K562 (cell line): ENCODE data around the gene TM7SF2. TPM values are rescaled to one million over a fixed set of nuclear protein-coding genes. Genes with fewer than 3 reads are reported as not detected.

Experiments used
- ARHGAP35 ChIP-seq: fragments of 450-650 bp; IDR thresholded peaks from 2 replicates; pipeline ENCODE4 v1.6.1; 2018; ENCODE audit not compliant: partially characterized antibody
- FUS ChIP-seq: fragments of 200-400 bp; formaldehyde crosslinking; optimal IDR thresholded peaks from 2 replicates; pipeline ENCODE3; 2017; ENCODE audit warnings: low read depth, low read length
- HBP1 ChIP-seq: fragments of 450-650 bp; formaldehyde crosslinking; IDR thresholded peaks from 2 replicates; pipeline ENCODE4 v1.4.0; 2022; ENCODE audit warnings: missing genetic modification characterization
- HLTF ChIP-seq: fragments of 450-650 bp; IDR thresholded peaks from 2 replicates; pipeline ENCODE4 v1.6.1; 2016
- IRF9 ChIP-seq: fragments of 450-650 bp; IDR thresholded peaks from 2 replicates; pipeline ENCODE4 v1.6.1; 2016; ENCODE audit warnings: missing biosample characterization, missing genetic modification characterization
- JUN ChIP-seq, 2 experiments: sonication (generic) in 1 of 2; formaldehyde crosslinking in 1 of 2; IDR thresholded peaks; 2 replicates each; pipeline versions ENCODE4 v1.6.1 to v1.8.0; 2012 to 2022; ENCODE audit warnings: borderline replicate concordance in 2 of 2, mild to moderate bottlenecking in 2 of 2, improper control_type of control experiment in 1 of 2, low read depth in 1 of 2, low read length in 1 of 2, missing genetic modification reagents in 1 of 2
- KDM2B ChIP-seq: fragments of 250-450 bp; sonication (Bioruptor Pico); IDR thresholded peaks from 2 replicates; pipeline ENCODE4 v1.8.0; 2021; ENCODE audit warnings: mild to moderate bottlenecking, moderate library complexity
- MCM2 ChIP-seq: fragments of 450-650 bp; IDR thresholded peaks from 2 replicates; pipeline ENCODE4 v1.6.1; 2017; ENCODE audit warnings: low read depth, mild to moderate bottlenecking
- MCM7 ChIP-seq, 2 experiments: fragments of 450-650 bp; IDR thresholded peaks; 2 replicates each; pipeline ENCODE4 v1.6.1; 2016 to 2018
- NRF1 ChIP-seq, 2 experiments: fragments of 450-650 bp; IDR thresholded peaks in 1 of 2; conservative IDR thresholded peaks in 1 of 2; 2 replicates each; pipeline ENCODE4 v1.6.1; 2014; ENCODE audit warnings: mild to moderate bottlenecking in 2 of 2
- POLR2A ChIP-seq: fragments of 450-650 bp; conservative IDR thresholded peaks from 2 replicates; pipeline ENCODE4 v1.6.1; 2016
- SIN3A ChIP-seq, 2 experiments: fragments of 150-350 bp in 1 of 2; IDR thresholded peaks; 2 replicates each; pipeline ENCODE4 v1.6.1; 2011 to 2016; ENCODE audit warnings: borderline replicate concordance in 2 of 2, low read depth in 2 of 2, low read length in 2 of 2, mild to moderate bottlenecking in 2 of 2, moderate library complexity in 2 of 2; ENCODE audit not compliant: control insufficient read depth in 1 of 2
- SNAPC5 ChIP-seq: fragments of 250-450 bp; sonication (Bioruptor Pico); IDR thresholded peaks from 2 replicates; pipeline ENCODE4 v1.8.0; 2021; ENCODE audit warnings: moderate library complexity, mild to moderate bottlenecking, inconsistent platforms
- STAT5A ChIP-seq: IDR thresholded peaks from 2 replicates; pipeline ENCODE4 v1.6.1; 2012; ENCODE audit warnings: low read length, inconsistent platforms, borderline replicate concordance
- SUPT5H ChIP-seq: fragments of 450-650 bp; IDR thresholded peaks from 2 replicates; pipeline ENCODE4 v1.6.1; 2016
- TAF7 ChIP-seq: fragments of 450-650 bp; IDR thresholded peaks from 2 replicates; pipeline ENCODE4 v1.6.1; 2016; ENCODE audit warnings: missing genetic modification characterization, missing compliant biosample characterization
- TEAD4 ChIP-seq, 2 experiments: sonication (generic) in 1 of 2; formaldehyde crosslinking in 1 of 2; IDR thresholded peaks; 2 replicates each; pipeline versions ENCODE4 v1.6.1 to v1.8.0; 2012 to 2022; ENCODE audit warnings: borderline replicate concordance in 1 of 2, inconsistent platforms in 1 of 2, low read length in 1 of 2, mild to moderate bottlenecking in 1 of 2, missing genetic modification reagents in 1 of 2
- TSC22D4 ChIP-seq: fragments of 450-650 bp; IDR thresholded peaks from 2 replicates; pipeline ENCODE4 v1.6.1; 2016; ENCODE audit warnings: missing genetic modification characterization, missing biosample characterization, control low read depth
- WHSC1 ChIP-seq: IDR thresholded peaks from one replicate; pipeline ENCODE4 v1.6.1; 2012; ENCODE audit warnings: low read length, control low read depth, inconsistent platforms
- XRCC3 ChIP-seq: fragments of 450-650 bp; IDR thresholded peaks from 2 replicates; pipeline ENCODE4 v1.6.1; 2017; ENCODE audit warnings: mild to moderate bottlenecking, moderate library complexity
- XRCC4 ChIP-seq: IDR thresholded peaks from one replicate; pipeline ENCODE4 v1.6.1; 2011; ENCODE audit not compliant: insufficient read depth, insufficient read length; ENCODE audit errors: extremely low read depth
- ZBTB12 ChIP-seq: fragments of 250-450 bp; sonication (Bioruptor Pico); IDR thresholded peaks from 2 replicates; pipeline ENCODE4 v1.4.0; 2020
- ZNF395 ChIP-seq: fragments of 200-800 bp; sonication (Bioruptor generic); IDR thresholded peaks from 2 replicates; pipeline ENCODE4 v1.6.1; 2017; ENCODE audit warnings: missing genetic modification characterization, missing compliant biosample characterization
- ZNF41 ChIP-seq: fragments of 250-450 bp; sonication (Bioruptor Pico); conservative IDR thresholded peaks from 2 replicates; pipeline ENCODE4 v1.4.0; 2020; ENCODE audit warnings: mild to moderate bottlenecking
- ZNF764 ChIP-seq: fragments of 250-450 bp; sonication (Bioruptor Pico); IDR thresholded peaks from 2 replicates; pipeline ENCODE4 v1.4.0; 2020; ENCODE audit warnings: low read depth, mild to moderate bottlenecking, moderate library complexity
- polyA plus RNA-seq, 8 experiments: library from polyadenylated mRNA; depleted of rRNA in 4 of 8; stranded (reverse) in 5 of 8; unstranded in 3 of 8; fragments of >200 nt; fragmentation: Nextera tagmentation in 2 of 8; fragmentation: Illumina TruSeq in 1 of 8; extraction: Ambion mirVana in 2 of 8; extraction: Trizol in 1 of 8; gene quantifications; 2 replicates each; pipeline versions ENCODE4 v1.2.1 to v1.2.3, GENCODE V29; 2011 to 2014; ENCODE audit warnings: inconsistent platforms in 1 of 8, missing spikeins in 1 of 8
- total RNA-seq, 7 experiments: library from RNA; depleted of rRNA in 6 of 7; stranded (reverse); fragments of >200 nt in 6 of 7; fragmentation: Illumina TruSeq in 2 of 7; extraction: Trizol in 2 of 7; gene quantifications; 2 replicates each; pipeline versions ENCODE4 v1.2.1 to v1.2.3, GENCODE V29; 2011 to 2021; ENCODE audit warnings: low replicate concordance in 1 of 7

The TM7SF2 gene
- total and polyA plus RNA-seq, 9 of the 15 experiments (the other 6 are each of a cell fraction or from before 2014, with no cell fraction given): 1.2 to 22.0 (median 14.3) TPM

- no peak for TF ChIP-seq HBP1 (CRISPR knock-in tag)
- no peak for TF ChIP-seq TSC22D4 (tag)
- no peak for TF ChIP-seq ZNF764 (CRISPR knock-in tag)
- TF ChIP-seq TAF7: no peak
- TF ChIP-seq MCM2: no peak
- TF ChIP-seq JUN (IDR thresholded peaks at IDR 0.05; ENCODE audit: borderline replicate concordance, low read depth, low read length): no peak
- no peak for TF ChIP-seq JUN (CRISPR knock-in tag; IDR thresholded peaks at IDR 0.05; ENCODE audit: borderline replicate concordance)
- TF ChIP-seq KDM2B (CRISPR knock-in tag): no peak
- TF ChIP-seq STAT5A: no peak
- TF ChIP-seq ZNF41 (CRISPR knock-in tag): no peak
- TF ChIP-seq XRCC3: no peak
- no peak for TF ChIP-seq TEAD4 (IDR thresholded peaks at IDR 0.05; ENCODE audit: low read length)
- no peak for TF ChIP-seq TEAD4 (CRISPR knock-in tag; IDR thresholded peaks at IDR 0.05; ENCODE audit: borderline replicate concordance)
- no peak for TF ChIP-seq WHSC1
- TF ChIP-seq SUPT5H: no peak
- TF ChIP-seq ZBTB12 (CRISPR knock-in tag): no peak
- TF ChIP-seq POLR2A: no peak
- no peak for TF ChIP-seq XRCC4
- no peak for TF ChIP-seq ARHGAP35
- TF ChIP-seq HLTF: no peak
- no peak for TF ChIP-seq FUS
- TF ChIP-seq SIN3A (IDR thresholded peaks at IDR 0.05; ENCODE audit: borderline replicate concordance in 2 of 2, control insufficient read depth in 1 of 2, low read depth in 2 of 2, low read length in 2 of 2): 0 out of 4 replicates have a peak, but pooled peaks of 1 of the 2 experiments have one; percentile 10
- no peak for TF ChIP-seq SNAPC5
- TF ChIP-seq ZNF395 (CRISPR knock-in tag): no peak
- no peak for TF ChIP-seq NRF1 (conservative IDR thresholded peaks at IDR 0.05 in 1 of 2, IDR thresholded peaks at IDR 0.05 in 1 of 2)
- TF ChIP-seq IRF9 (tag): no peak
- TF ChIP-seq MCM7 (IDR thresholded peaks at IDR 0.05): no peak
These were observed 28.4 kb upstream of the TM7SF2 start (continued) for GRCh38 chr11:65083134-65083833.
